Activated CD4-positive, CD25-positive, alpha-beta regulatory T cell treated with anti-CD3 and anti-CD28 coated beads, Interleukin-2, amount 50 U/mL, for 72 hours (primary cell): ENCODE results near the gene FANCC.

Experiments used
- DNase-seq: peaks from one replicate; pipeline ENCODE4 v3.0.0; 2021

The FANCC gene

DNA sequence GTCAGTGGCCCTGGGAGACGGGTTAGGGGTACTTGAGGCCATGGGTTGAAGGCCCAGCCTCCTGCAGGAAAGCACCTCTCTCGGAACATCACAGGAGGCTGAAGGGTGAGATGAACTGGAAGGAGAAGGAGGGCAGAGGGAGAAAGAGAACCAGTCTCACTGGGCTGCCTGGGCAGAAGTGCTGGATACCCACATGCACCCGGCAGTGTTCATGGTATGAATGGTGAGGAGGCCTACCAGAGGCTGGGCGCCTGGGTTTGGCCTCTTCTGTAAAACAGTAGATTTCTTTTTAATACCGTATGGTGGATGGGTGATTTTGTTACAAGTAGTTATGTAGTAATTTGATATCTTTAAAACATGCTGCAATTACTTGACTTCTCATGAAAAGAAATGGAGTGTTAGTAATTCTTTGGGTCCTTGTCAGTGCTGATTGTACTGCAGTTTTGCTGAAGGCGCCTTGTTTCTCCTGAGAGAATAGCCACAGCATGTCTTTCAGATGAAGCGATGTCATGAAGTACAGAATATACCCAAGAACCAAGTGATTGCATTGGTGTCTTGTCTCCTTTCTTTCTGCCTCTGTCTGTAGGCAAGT is 258.6 kb downstream of the FANCC start:
- DNase-seq, result no peak

DNA sequence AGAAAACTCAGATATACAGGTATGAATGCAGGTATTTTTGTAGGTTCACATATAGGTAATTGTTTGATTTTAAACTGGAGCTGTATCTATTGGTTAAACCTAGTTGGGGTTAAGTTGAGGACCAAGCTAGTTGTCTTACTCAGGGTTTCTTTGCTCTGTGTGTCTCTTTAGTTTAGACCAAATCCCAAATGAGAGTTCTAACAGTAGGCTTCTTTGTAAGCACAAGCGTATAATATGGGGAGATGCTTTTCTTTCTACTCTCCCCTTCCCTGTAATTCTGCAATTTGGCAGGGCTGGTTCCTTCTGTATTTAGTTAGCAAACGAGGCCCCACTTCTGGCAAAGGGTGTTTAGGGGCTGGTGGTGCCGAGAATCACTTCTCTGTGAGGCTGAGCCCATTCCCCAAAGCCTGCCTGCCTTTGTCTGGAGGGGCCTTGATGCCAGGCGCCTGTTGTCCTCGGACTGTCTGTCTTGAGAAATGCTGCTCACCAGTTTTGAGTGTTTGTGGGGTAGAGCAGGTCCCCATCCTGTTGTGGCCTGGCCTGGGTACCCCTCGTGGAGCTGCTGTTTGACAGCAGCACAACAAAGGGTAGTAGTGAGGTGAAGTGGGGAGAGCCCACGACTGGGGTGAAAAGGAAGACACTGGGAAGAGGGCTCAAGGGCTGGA is 259.3 kb downstream of the FANCC start:
- DNase-seq, result no peak

DNA sequence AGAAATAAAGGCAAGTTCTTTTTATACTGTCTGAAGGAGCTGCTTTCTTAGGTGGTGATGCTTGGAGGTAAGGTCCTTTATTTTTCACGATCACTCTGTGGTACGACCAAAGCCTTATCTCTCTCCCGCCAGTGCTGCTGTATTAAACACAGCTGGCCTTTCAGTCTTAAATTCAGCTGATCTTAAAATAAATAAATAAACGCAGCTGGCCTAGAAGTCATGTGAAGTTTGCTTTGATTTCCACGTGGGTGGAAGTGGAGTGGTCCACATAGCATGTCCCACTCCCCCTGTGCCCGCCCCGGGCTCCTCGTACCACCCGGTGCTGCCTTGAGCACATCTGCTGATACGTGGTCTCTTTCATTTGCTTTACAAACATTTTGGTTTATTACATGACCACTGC is 260.4 kb downstream of the FANCC start:
- no peak for DNase-seq

DNA sequence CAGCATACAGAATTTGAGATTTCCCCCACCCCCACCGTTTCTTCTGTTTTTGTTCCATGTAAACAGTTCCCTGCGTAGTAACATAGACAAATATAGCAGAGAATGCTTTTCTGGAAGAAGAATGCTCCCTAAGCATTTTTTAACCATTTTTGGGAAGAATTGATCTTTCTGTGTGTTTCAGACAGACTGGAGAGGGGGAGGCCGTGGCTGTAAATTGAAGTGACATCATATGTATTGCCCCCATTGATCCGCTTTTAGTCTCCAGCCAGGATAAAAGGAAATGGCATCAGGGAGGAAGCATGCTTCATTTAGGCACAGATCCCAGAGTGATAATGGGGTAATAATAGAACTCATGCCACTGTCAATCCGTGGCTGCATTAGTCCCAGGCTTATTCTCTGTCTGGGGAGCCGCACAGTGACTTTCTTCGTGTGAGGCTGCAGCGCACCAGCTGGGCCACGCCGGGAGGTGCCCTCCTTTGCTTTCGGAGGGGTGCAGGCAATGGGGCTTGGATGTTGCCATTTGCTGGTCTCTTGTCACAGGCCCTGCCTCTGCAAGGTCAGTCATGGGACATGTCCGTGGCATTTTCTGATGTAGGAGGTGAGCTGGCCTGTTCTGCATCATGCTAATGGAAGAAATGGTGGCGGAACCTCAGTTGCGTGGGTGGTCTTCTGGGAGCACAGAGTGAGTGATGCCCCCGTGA is 261.5 kb downstream of the FANCC start:
- DNase-seq, result no peak

DNA sequence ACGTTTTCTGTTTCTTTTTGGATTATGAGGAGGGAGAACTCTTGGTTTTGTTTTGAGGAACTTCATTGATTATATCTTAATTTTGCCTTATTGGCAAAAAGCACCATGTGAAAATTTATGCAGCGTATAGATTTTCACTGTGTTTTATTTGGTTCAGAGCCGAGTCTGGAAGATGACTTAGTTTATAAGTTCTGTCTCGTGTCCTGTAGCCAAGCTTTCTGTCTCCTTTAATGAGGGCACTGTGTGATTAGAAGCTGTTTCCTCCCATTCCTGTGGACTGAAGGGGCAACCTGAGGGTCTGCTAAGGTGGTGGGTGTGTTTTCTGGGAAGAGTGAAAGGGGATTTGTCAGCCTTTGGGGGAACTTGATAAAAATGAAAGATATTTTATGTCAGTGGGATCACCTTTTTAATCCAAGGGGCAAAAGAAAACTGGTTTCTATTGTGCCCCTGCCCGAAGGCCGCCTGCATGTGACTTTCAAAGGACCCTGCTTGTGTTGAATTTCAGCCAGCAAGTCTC is 262.1 kb downstream of the FANCC start:
- no peak for DNase-seq

DNA sequence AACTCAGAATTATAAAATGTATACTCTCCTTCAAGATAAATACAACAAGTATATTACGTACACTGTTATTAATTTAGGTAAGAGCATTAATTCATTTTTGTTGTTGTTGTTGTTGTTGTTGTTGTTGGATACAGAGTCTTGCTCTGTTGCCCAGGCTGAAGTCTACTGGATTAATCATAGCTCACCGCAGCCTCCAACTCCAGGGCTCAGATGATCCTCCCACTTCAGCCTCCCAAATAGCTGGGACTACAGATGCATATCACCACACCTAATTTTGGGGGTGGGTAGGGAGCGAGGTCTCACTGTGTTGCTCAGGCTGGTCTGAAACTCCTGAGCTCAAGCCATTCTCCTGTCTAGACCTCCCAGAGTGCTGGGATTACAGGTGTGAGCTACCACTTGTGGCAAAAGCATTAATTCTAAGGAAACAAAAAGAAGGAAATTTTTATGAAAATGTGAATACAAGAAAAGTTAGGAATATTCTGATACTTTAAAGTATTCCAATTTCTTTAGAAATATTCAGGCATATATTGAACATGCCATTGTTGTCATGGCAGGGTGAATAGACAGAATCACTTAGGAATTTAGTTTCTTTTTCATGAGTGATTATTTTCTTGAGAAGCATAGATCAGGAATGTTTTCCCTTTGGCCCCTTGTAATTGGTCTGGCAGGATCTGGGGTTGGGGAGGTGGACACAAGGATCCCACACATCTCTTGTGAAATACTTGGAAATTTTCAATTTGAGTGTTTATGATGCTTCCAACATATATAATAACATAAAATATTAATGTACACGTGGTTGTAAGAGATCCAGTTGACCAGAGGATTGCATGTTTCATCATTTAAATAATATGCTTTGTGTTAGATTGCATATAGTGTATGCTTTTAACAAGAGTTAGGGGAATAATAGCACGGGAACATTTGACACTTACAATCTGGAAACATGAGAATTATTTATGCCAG is 263.6 kb downstream of the FANCC start:
- no peak for DNase-seq

DNA sequence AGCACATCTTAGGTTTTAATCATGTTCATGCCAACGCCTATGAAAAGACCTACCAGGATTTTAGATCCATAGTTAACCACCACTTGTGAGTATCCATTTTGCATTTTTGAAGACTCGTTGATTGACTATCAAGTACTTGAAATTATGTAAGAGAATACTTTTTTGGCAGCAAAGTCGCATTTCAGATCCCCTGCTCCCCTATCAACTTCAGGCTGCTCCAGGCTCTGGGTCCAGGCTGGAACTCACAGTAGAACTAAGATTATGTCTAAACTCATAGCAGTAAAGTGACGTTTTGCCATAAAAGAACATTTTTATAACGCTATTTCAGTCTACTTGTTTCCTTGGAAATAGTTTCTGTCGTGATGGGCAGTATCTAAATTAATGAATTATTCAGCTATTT is 267.7 kb downstream of the FANCC start:
- no peak for DNase-seq
